Body of pancreas (tissue), 4 donors: ENCODE results near the gene OR5H2.

Experiments used
- CTCF ChIP-seq, 7 experiments: fragments of 450-650 bp in 4 of 7; fragments of 200-600 bp in 3 of 7; sonication (generic) in 3 of 7; IDR thresholded peaks; one replicate each; pipeline ENCODE4 v1.5.1; 2016 to 2019; ENCODE audit warnings: antibody characterized with exemption in 7 of 7
- POLR2A ChIP-seq, 3 donors: fragments of 450-650 bp; IDR thresholded peaks; one replicate each; pipeline ENCODE4 v1.6.1; 2016; ENCODE audit warnings: antibody characterized with exemption in 3 of 3, mild to moderate bottlenecking in 2 of 3

- no peak for TF ChIP-seq CTCF (IDR thresholded peaks at IDR 0.05)
- TF ChIP-seq POLR2A (IDR thresholded peaks at IDR 0.05), result no peak
Measured at GRCh38 chr3:98242155-98242554, 40.1 kb upstream of the OR5H2 start.
